Measurements from ENCODE around the gene NUTF2.
"Not testable (repeated sequence)": the region's sequence is repeated elsewhere in the genome, so short reads cannot be mapped to it uniquely, and the experiment has no call there.

Gene NUTF2

GRCh38 chr16:67837190-67837589, 9.5 kb upstream of the NUTF2 start:
- not testable (repeated sequence) for H3K4me2 ChIP-seq (ENCODE audit: low read length, poor library complexity, severe bottlenecking); H3K9ac ChIP-seq (ENCODE audit: low read length)

DNA sequence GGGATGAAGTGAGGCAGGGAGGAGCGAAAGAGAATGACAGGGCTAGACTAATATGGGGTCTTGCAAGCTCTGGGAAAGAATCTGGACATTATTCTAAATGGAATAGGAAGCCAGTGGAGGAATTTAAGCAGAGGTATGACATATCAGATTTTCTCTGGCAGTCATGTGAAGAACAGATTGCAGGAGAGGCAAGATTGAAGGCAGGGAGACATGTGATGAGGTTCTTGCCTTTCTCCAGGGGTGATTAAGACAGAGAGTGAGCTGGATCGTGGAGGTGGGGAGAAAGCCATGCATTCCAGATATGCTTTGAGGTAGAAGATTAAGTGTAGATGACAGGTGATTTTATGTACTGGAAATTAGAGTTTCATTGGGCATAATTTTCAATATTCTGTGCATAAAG, 8.9 kb upstream of the NUTF2 start:
- no peaks in the 10 kb centered on the region for H3K27me3 ChIP-seq (ENCODE audit: control insufficient read depth in 1 of 2, insufficient read depth in 1 of 2, low read length in 2 of 2)
- H3K4me1 ChIP-seq (ENCODE audit: control insufficient read depth, insufficient read depth, low read depth, low read length) = peaks cover 8% of the 10 kb centered on the region
- no peak overlapping the region for H3K9ac ChIP-seq (ENCODE audit: low read length)
- no peak for DNase-seq
- H3K14ac ChIP-seq (ENCODE audit: low read length in 2 of 2) = no peak overlapping the region
- no peak overlapping the region for H4K8ac ChIP-seq (ENCODE audit: low read length)
- H4K91ac ChIP-seq (ENCODE audit: low read length) = no peak overlapping the region
- H3K4ac ChIP-seq (ENCODE audit: low read depth in 1 of 2, low read length in 2 of 2) = no peak overlapping the region
- H2AK5ac ChIP-seq (ENCODE audit: low read length, severe bottlenecking) = no peak overlapping the region
- no peak overlapping the region for H2BK12ac ChIP-seq (ENCODE audit: low read length in 2 of 2)
- H2AFZ ChIP-seq (ENCODE audit: low read depth, low read length) = no peak overlapping the region
- WGBS = 86% methylated on average over 2 of the region's 2 CpGs
- H2BK5ac ChIP-seq (ENCODE audit: low read depth, low read length, poor library complexity, severe bottlenecking) = no peak overlapping the region
- no peak overlapping the region for H3K23ac ChIP-seq (ENCODE audit: low read length in 2 of 2)
- no peak overlapping the region for H3K4me3 ChIP-seq (ENCODE audit: insufficient read depth in 1 of 2, low read depth in 1 of 2, low read length in 2 of 2)
- H3K79me1 ChIP-seq (replicated peaks; ENCODE audit: low read length, poor library complexity, severe bottlenecking) = peaks cover 6% of the 10 kb centered on the region
- no peak overlapping the region for H3K18ac ChIP-seq (ENCODE audit: low read depth in 1 of 2, low read length in 2 of 2)
- H3K27ac ChIP-seq (ENCODE audit: low read length, poor library complexity, severe bottlenecking) = no peak overlapping the region
- H3K9me3 ChIP-seq (ENCODE audit: control insufficient read depth, low read length) = no peaks in the 10 kb centered on the region
- no peak overlapping the region for H2BK15ac ChIP-seq (ENCODE audit: low read depth, poor library complexity, severe bottlenecking)
- H2BK120ac ChIP-seq (ENCODE audit: low read depth, low read length) = no peak overlapping the region
- no peaks in the 10 kb centered on the region for H3K36me3 ChIP-seq (ENCODE audit: control insufficient read depth in 1 of 2, insufficient read depth in 2 of 2, low read depth in 1 of 2, low read length in 2 of 2)
- no peak overlapping the region for H3K4me2 ChIP-seq (ENCODE audit: low read length, poor library complexity, severe bottlenecking)

More at GRCh38 chr16:67837190-67837589, 9.5 kb upstream of the NUTF2 start:
- H3K23ac ChIP-seq (ENCODE audit: low read length in 2 of 2); H2BK5ac ChIP-seq (ENCODE audit: low read depth, low read length, poor library complexity, severe bottlenecking); H2AFZ ChIP-seq (ENCODE audit: low read depth, low read length); H3K18ac ChIP-seq (ENCODE audit: low read depth in 1 of 2, low read length in 2 of 2); H4K8ac ChIP-seq (ENCODE audit: low read length); H3K4me3 ChIP-seq (ENCODE audit: insufficient read depth in 1 of 2, low read depth in 1 of 2, low read length in 2 of 2); H2BK120ac ChIP-seq (ENCODE audit: low read depth, low read length); H3K14ac ChIP-seq (ENCODE audit: low read length in 2 of 2); H3K9me3 ChIP-seq (ENCODE audit: control insufficient read depth, low read length); H3K36me3 ChIP-seq (ENCODE audit: control insufficient read depth in 1 of 2, insufficient read depth in 2 of 2, low read depth in 1 of 2, low read length in 2 of 2); DNase-seq; H2AK5ac ChIP-seq (ENCODE audit: low read length, severe bottlenecking); H3K4me1 ChIP-seq (ENCODE audit: control insufficient read depth, insufficient read depth, low read depth, low read length); H2BK15ac ChIP-seq (ENCODE audit: low read depth, poor library complexity, severe bottlenecking); H3K27ac ChIP-seq (ENCODE audit: low read length, poor library complexity, severe bottlenecking); H2BK12ac ChIP-seq (ENCODE audit: low read length in 2 of 2); H3K4ac ChIP-seq (ENCODE audit: low read depth in 1 of 2, low read length in 2 of 2); H3K27me3 ChIP-seq (ENCODE audit: control insufficient read depth in 1 of 2, insufficient read depth in 1 of 2, low read length in 2 of 2); H4K91ac ChIP-seq (ENCODE audit: low read length): not testable (repeated sequence)
- 92% methylated on average over 10 of the region's 10 CpGs for WGBS
- H3K79me1 ChIP-seq (replicated peaks; ENCODE audit: low read length, poor library complexity, severe bottlenecking) = peaks cover 11% of the 10 kb centered on the region

DNA sequence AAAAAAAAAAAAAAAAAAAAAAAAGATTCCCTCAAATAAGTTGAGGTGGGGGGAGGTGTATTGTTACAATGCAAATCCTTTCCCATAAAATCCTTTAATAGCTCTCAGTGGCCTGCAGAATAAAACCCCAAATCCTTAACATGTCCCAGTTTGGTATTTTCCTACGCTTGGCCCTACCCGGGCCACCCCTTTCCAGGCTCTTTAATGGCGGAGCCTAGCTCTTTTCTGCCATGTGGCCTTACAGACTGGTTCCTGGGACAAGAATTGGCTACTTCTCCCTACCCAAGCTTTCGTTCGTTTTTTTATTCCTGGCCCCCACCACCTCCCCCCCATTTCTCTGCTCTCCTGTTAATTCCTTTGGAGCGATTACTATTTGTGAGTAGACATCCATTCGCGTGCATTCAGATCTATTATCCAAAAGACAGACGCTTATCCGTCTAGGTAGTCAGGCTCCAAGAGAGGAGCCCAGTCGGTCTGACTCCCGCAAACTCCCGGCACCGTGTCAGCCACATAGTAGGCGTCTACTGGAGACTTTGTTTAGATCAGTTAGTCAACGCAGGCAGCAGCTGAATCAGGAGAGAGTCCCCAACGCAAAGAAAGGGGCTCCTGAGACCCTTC, 5.4 kb upstream of the NUTF2 start:
- no peak overlapping the region for H2BK120ac ChIP-seq (ENCODE audit: low read depth, low read length)
- H3K27ac ChIP-seq (ENCODE audit: low read length, poor library complexity, severe bottlenecking) = peak overlapping the region; percentile 24
- peak overlapping the region; percentile 92 for H4K8ac ChIP-seq (ENCODE audit: low read length)
- H4K91ac ChIP-seq (ENCODE audit: low read length) = no peak overlapping the region
- H3K79me1 ChIP-seq (replicated peaks; ENCODE audit: low read length, poor library complexity, severe bottlenecking) = peaks cover 5% of the 10 kb centered on the region
- WGBS = 71% methylated on average over 17 of the region's 17 CpGs
- H3K4me3 ChIP-seq (ENCODE audit: insufficient read depth in 1 of 2, low read depth in 1 of 2, low read length in 2 of 2) = peak overlapping the region in 1 of 2 experiments; percentile 92
- H3K4ac ChIP-seq (ENCODE audit: low read depth in 1 of 2, low read length in 2 of 2) = no peak overlapping the region
- no peaks in the 10 kb centered on the region for H3K27me3 ChIP-seq (ENCODE audit: control insufficient read depth in 1 of 2, insufficient read depth in 1 of 2, low read length in 2 of 2)
- H2BK12ac ChIP-seq (ENCODE audit: low read length in 2 of 2) = peak overlapping the region in 1 of 2 experiments; percentile 29
- H3K4me1 ChIP-seq (ENCODE audit: control insufficient read depth, insufficient read depth, low read depth, low read length) = peaks cover 19% of the 10 kb centered on the region
- H3K18ac ChIP-seq (ENCODE audit: low read depth in 1 of 2, low read length in 2 of 2) = peak overlapping the region in 1 of 2 experiments; percentile 55
- H2AK5ac ChIP-seq (ENCODE audit: low read length, severe bottlenecking) = no peak overlapping the region
- peak overlapping the region; percentile 98 for H3K9ac ChIP-seq (ENCODE audit: low read length)
- peak overlapping the region; percentile 54 for H3K4me2 ChIP-seq (ENCODE audit: low read length, poor library complexity, severe bottlenecking)
- no peak overlapping the region for H3K14ac ChIP-seq (ENCODE audit: low read length in 2 of 2)
- H2BK15ac ChIP-seq (ENCODE audit: low read depth, poor library complexity, severe bottlenecking) = peak overlapping the region; percentile 30
- H3K36me3 ChIP-seq (ENCODE audit: control insufficient read depth in 1 of 2, insufficient read depth in 2 of 2, low read depth in 1 of 2, low read length in 2 of 2) = peaks cover 4 to 9% of the 10 kb centered on the region in 2 experiments
- H3K23ac ChIP-seq (ENCODE audit: low read length in 2 of 2) = no peak overlapping the region
- H3K9me3 ChIP-seq (ENCODE audit: control insufficient read depth, low read length) = no peaks in the 10 kb centered on the region
- DNase-seq = no peak
- H2AFZ ChIP-seq (ENCODE audit: low read depth, low read length) = peak overlapping the region; percentile 91
- H2BK5ac ChIP-seq (ENCODE audit: low read depth, low read length, poor library complexity, severe bottlenecking) = no peak overlapping the region

DNA sequence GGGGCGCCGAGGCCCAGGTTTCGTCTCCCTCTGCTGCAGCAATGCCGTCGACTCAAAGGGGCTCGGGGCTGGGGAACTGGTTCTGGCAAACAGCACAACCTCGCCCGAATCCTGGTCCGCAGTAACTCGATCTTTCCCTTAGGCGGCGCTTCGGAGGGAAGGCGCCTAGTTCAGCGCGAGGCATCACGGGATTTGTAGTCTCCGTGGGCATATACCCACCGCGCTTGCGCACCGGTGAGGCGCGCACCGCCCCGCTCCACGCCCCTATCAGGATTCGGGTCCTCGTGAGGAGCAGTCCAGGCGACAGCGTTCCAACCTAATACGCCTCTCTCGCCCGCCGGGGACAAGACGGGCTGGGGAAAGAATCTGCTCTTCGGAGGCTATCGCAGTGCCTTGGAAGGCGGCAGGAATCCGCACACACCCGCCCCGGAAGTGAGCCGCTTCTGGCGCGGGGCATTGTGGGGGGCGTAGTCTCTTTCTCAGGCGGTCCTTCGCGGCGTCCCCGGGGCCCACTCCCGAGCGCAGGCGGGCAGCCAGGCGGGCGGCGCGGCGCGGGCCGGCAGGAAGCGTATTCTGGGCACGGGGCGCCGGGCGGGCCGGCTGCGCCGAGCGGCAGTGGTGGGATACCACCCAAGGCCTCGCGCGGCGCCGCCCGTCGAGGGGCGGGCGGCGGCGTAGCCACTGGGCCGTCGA, 4.8 kb upstream of the NUTF2 start, which contains the start of gene THAP11:
TSS of gene THAP11 (plus strand) at position 505 of the 693 bp plus-strand sequence. CDS start 235 bp downstream, outside the sequence.
- Histone ChIP-seq H3K23ac (ENCODE audit: low read length in 2 of 2) (peak within 1 kb of the TSS; percentile 43 to 74), H3K27me3 (ENCODE audit: control insufficient read depth in 1 of 2, insufficient read depth in 1 of 2, low read length in 2 of 2) (no peaks in the 10 kb centered on the region), H3K14ac (ENCODE audit: low read length in 2 of 2) (peak within 1 kb of the TSS in 1 of 2 experiments; percentile 96), H3K9ac (ENCODE audit: low read length) (peak within 1 kb of the TSS; percentile 98), H2BK120ac (ENCODE audit: low read depth, low read length) (peak within 1 kb of the TSS; percentile 98), H3K4ac (ENCODE audit: low read depth in 1 of 2, low read length in 2 of 2) (peak within 1 kb of the TSS; percentile 92 to 96), H2BK5ac (ENCODE audit: low read depth, low read length, poor library complexity, severe bottlenecking) (peak within 1 kb of the TSS; percentile 97), H3K79me1 (replicated peaks; ENCODE audit: low read length, poor library complexity, severe bottlenecking) (peaks cover 5% of the 10 kb centered on the region), H2BK15ac (ENCODE audit: low read depth, poor library complexity, severe bottlenecking) (peak within 1 kb of the TSS; percentile 99), H4K91ac (ENCODE audit: low read length) (peak within 1 kb of the TSS; percentile 98), H3K27ac (ENCODE audit: low read length, poor library complexity, severe bottlenecking) (peak within 1 kb of the TSS; percentile 99), H3K4me3 (ENCODE audit: insufficient read depth in 1 of 2, low read depth in 1 of 2, low read length in 2 of 2) (peak within 1 kb of the TSS; percentile 89 to 92), H3K4me1 (ENCODE audit: control insufficient read depth, insufficient read depth, low read depth, low read length) (peaks cover 19% of the 10 kb centered on the region), H3K36me3 (ENCODE audit: control insufficient read depth in 1 of 2, insufficient read depth in 2 of 2, low read depth in 1 of 2, low read length in 2 of 2) (peaks cover 4 to 9% of the 10 kb centered on the region in 2 experiments), H2AK5ac (ENCODE audit: low read length, severe bottlenecking) (no peak within 1 kb of the TSS), H3K4me2 (ENCODE audit: low read length, poor library complexity, severe bottlenecking) (peak within 1 kb of the TSS; percentile 70), H2BK12ac (ENCODE audit: low read length in 2 of 2) (peak within 1 kb of the TSS; percentile 84 to 96), H3K9me3 (ENCODE audit: control insufficient read depth, low read length) (no peaks in the 10 kb centered on the region), H4K8ac (ENCODE audit: low read length) (peak within 1 kb of the TSS; percentile 99), H2AFZ (ENCODE audit: low read depth, low read length) (peak within 1 kb of the TSS; percentile 92), H3K18ac (ENCODE audit: low read depth in 1 of 2, low read length in 2 of 2) (peak within 1 kb of the TSS; percentile 97 to 100)
- DNase-seq = peak; percentile 95
- under 1% methylated on average over 82 of the region's 83 CpGs for WGBS
